ENCODE results near the gene TOR3A. TPM values are rescaled to one million over a fixed set of nuclear protein-coding genes. Genes with fewer than 3 reads are reported as not detected.
A peak's percentile ranks its signal among the peaks of the same experiment; 100 is the strongest.

Gene TOR3A
- total and polyA plus RNA-seq, 2 of the 13 experiments (the other 11 are each of a cell fraction or from before 2014, with no cell fraction given) = 14.7 to 28.4 TPM

DNA sequence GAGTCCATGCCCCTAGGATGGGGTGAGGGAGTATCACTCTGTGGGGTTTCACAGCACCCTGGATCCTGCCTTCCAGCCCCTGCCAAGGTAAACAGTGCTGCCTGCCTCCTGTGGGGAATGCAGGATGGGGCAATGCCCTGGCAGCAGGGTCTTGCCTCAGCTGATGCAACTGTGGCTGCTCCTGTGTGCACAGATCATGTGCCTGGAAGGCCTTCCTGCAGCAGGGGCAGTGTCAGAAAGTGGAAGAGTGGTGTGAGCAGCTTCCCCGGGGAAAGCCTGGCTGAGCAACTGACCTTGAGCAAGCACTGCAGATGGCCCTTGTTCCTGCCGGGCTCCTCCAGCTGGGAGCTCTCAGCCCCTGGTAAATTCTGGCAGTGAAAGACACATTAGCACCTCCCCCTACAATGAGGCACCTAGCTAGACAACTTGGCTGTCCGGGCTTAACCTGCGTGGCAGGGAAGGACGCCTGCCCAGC is 9.9 kb downstream of the TOR3A start (continued):
- TF ChIP-seq ZBTB7A (CRISPR knock-in tag; IDR thresholded peaks at IDR 0.05) (peak; percentile 67; the same call in 1 of the 2 replicates), FOXK2 (IDR thresholded peaks at IDR 0.05) (no peak), ZNF772 (CRISPR knock-in tag; IDR thresholded peaks at IDR 0.05) (no peak), SYNCRIP (IDR thresholded peaks at IDR 0.05; ENCODE audit: insufficient read depth, low read depth, low read length) (no peak), TARDBP (CRISPR knock-in tag; IDR thresholded peaks at IDR 0.05) (peak; percentile 81; the same call in 1 of the 2 replicates), MTF1 (CRISPR knock-in tag; IDR thresholded peaks at IDR 0.05) (no peak), SUZ12 (IDR thresholded peaks at IDR 0.05; ENCODE audit: low read depth, low read length) (no peak), SOX6 (IDR thresholded peaks at IDR 0.05) (no peak), SOX6 (CRISPR knock-in tag; IDR thresholded peaks at IDR 0.05) (peak; percentile 73), ZFP82 (CRISPR knock-in tag; IDR thresholded peaks at IDR 0.05; ENCODE audit: borderline replicate concordance) (no peak), ZNF839 (CRISPR knock-in tag; IDR thresholded peaks at IDR 0.05; ENCODE audit: borderline replicate concordance) (no peak)
- TF ChIP-seq, protein P1, sequence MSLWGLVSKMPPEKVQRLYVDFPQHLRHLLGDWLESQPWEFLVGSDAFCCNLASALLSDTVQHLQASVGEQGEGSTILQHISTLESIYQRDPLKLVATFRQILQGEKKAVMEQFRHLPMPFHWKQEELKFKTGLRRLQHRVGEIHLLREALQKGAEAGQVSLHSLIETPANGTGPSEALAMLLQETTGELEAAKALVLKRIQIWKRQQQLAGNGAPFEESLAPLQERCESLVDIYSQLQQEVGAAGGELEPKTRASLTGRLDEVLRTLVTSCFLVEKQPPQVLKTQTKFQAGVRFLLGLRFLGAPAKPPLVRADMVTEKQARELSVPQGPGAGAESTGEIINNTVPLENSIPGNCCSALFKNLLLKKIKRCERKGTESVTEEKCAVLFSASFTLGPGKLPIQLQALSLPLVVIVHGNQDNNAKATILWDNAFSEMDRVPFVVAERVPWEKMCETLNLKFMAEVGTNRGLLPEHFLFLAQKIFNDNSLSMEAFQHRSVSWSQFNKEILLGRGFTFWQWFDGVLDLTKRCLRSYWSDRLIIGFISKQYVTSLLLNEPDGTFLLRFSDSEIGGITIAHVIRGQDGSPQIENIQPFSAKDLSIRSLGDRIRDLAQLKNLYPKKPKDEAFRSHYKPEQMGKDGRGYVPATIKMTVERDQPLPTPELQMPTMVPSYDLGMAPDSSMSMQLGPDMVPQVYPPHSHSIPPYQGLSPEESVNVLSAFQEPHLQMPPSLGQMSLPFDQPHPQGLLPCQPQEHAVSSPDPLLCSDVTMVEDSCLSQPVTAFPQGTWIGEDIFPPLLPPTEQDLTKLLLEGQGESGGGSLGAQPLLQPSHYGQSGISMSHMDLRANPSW (CRISPR knock-in tag; IDR thresholded peaks at IDR 0.05; ENCODE audit: borderline replicate concordance) = no peak
- TF ChIP-seq, protein P2, sequence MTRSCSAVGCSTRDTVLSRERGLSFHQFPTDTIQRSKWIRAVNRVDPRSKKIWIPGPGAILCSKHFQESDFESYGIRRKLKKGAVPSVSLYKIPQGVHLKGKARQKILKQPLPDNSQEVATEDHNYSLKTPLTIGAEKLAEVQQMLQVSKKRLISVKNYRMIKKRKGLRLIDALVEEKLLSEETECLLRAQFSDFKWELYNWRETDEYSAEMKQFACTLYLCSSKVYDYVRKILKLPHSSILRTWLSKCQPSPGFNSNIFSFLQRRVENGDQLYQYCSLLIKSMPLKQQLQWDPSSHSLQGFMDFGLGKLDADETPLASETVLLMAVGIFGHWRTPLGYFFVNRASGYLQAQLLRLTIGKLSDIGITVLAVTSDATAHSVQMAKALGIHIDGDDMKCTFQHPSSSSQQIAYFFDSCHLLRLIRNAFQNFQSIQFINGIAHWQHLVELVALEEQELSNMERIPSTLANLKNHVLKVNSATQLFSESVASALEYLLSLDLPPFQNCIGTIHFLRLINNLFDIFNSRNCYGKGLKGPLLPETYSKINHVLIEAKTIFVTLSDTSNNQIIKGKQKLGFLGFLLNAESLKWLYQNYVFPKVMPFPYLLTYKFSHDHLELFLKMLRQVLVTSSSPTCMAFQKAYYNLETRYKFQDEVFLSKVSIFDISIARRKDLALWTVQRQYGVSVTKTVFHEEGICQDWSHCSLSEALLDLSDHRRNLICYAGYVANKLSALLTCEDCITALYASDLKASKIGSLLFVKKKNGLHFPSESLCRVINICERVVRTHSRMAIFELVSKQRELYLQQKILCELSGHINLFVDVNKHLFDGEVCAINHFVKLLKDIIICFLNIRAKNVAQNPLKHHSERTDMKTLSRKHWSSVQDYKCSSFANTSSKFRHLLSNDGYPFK (CRISPR knock-in tag; IDR thresholded peaks at IDR 0.05; ENCODE audit: borderline replicate concordance) = peak; percentile 55; the same call in 1 of the 2 replicates
- TF ChIP-seq, protein P3, sequence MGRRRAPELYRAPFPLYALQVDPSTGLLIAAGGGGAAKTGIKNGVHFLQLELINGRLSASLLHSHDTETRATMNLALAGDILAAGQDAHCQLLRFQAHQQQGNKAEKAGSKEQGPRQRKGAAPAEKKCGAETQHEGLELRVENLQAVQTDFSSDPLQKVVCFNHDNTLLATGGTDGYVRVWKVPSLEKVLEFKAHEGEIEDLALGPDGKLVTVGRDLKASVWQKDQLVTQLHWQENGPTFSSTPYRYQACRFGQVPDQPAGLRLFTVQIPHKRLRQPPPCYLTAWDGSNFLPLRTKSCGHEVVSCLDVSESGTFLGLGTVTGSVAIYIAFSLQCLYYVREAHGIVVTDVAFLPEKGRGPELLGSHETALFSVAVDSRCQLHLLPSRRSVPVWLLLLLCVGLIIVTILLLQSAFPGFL (CRISPR knock-in tag; IDR thresholded peaks at IDR 0.05) = no peak
- TF ChIP-seq, protein P4, sequence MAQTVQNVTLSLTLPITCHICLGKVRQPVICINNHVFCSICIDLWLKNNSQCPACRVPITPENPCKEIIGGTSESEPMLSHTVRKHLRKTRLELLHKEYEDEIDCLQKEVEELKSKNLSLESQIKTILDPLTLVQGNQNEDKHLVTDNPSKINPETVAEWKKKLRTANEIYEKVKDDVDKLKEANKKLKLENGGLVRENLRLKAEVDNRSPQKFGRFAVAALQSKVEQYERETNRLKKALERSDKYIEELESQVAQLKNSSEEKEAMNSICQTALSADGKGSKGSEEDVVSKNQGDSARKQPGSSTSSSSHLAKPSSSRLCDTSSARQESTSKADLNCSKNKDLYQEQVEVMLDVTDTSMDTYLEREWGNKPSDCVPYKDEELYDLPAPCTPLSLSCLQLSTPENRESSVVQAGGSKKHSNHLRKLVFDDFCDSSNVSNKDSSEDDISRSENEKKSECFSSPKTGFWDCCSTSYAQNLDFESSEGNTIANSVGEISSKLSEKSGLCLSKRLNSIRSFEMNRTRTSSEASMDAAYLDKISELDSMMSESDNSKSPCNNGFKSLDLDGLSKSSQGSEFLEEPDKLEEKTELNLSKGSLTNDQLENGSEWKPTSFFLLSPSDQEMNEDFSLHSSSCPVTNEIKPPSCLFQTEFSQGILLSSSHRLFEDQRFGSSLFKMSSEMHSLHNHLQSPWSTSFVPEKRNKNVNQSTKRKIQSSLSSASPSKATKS (CRISPR knock-in tag; IDR thresholded peaks at IDR 0.05) = no peak
- TF ChIP-seq, protein P5, sequence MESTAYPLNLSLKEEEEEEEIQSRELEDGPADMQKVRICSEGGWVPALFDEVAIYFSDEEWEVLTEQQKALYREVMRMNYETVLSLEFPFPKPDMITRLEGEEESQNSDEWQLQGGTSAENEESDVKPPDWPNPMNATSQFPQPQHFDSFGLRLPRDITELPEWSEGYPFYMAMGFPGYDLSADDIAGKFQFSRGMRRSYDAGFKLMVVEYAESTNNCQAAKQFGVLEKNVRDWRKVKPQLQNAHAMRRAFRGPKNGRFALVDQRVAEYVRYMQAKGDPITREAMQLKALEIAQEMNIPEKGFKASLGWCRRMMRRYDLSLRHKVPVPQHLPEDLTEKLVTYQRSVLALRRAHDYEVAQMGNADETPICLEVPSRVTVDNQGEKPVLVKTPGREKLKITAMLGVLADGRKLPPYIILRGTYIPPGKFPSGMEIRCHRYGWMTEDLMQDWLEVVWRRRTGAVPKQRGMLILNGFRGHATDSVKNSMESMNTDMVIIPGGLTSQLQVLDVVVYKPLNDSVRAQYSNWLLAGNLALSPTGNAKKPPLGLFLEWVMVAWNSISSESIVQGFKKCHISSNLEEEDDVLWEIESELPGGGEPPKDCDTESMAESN (CRISPR knock-in tag; conservative IDR thresholded peaks at IDR 0.05) = peak; percentile 68; the same call in 1 of the 2 replicates

Data from HepG2 (cell line).